PC-3 (cell line): ENCODE measurements around the gene IGFBP4. TPM values are rescaled to one million over a fixed set of nuclear protein-coding genes. Genes with fewer than 3 reads are reported as not detected.
A peak's percentile ranks its signal among the peaks of the same experiment; 100 is the strongest.

Experiments used
- ATAC-seq: fragments of 200-7000 bp; cut with Tn5 transposase; 2 replicates; pipeline ENCODE4 v1.9.1; 2020; ENCODE audit warnings: mild to moderate bottlenecking, moderate library complexity
- BruUV-seq: library from RNA; stranded (reverse); fragments of 400-500 nt; replicated peaks from 2 replicates; lab custom pipeline; 2021; lab: Mats Ljungman, UMichigan
- CTCF ChIA-PET: fragments of 300-600 bp; sonication (Branson Sonifier 250); formaldehyde crosslinking; loops from one replicate; lab custom pipeline; 2022; ENCODE audit warnings: antibody characterized with exemption; lab: Charles Lee
- POLR2A ChIA-PET: fragments of 300-600 bp; sonication (Branson Sonifier 250); formaldehyde crosslinking; loops from one replicate; lab custom pipeline; 2022; ENCODE audit warnings: antibody characterized with exemption; ENCODE audit not compliant: unreplicated experiment; lab: Charles Lee
- DNase-seq: peaks from one replicate; pipeline ENCODE4 v3.0.0-alpha.2; 2015
- H2AFZ ChIP-seq: fragments of 300-600 bp; sonication (generic); 2 replicates; pipeline ENCODE4 v1.6.0; 2016; ENCODE audit warnings: antibody characterized with exemption, low read length
- H3F3A ChIP-seq: fragments of 300-600 bp; sonication (generic); one replicate; pipeline ENCODE4 v1.6.0; 2017; ENCODE audit warnings: antibody characterized with exemption, low read length, control low read depth, mild to moderate bottlenecking; ENCODE audit not compliant: unreplicated experiment
- H3K27ac ChIP-seq: fragments of 300-600 bp; sonication (generic); 2 replicates; pipeline ENCODE4 v1.5.1; 2016; ENCODE audit warnings: mild to moderate bottlenecking, low read length
- H3K27me3 ChIP-seq: fragments of 300-600 bp; sonication (generic); 2 replicates; pipeline ENCODE4 v1.6.1; 2016; ENCODE audit warnings: low read length, mixed read lengths
- H3K36me3 ChIP-seq: fragments of 300-600 bp; sonication (generic); 2 replicates; pipeline ENCODE4 v1.6.1; 2016; ENCODE audit warnings: low read depth, mixed run types, low read length, mixed read lengths
- H3K4me1 ChIP-seq: fragments of 300-600 bp; sonication (generic); 2 replicates; pipeline ENCODE4 v1.5.1; 2016; ENCODE audit warnings: low read length; ENCODE audit not compliant: insufficient read depth
- H3K4me2 ChIP-seq: fragments of 300-600 bp; sonication (generic); 2 replicates; pipeline ENCODE4 v1.6.0; 2016; ENCODE audit warnings: low read length
- H3K4me3 ChIP-seq: fragments of 300-600 bp; sonication (generic); 2 replicates; pipeline ENCODE4 v1.5.1; 2016; ENCODE audit warnings: mild to moderate bottlenecking, low read length, mixed read lengths
- H3K79me2 ChIP-seq: fragments of 300-600 bp; sonication (generic); 2 replicates; pipeline ENCODE4 v1.6.1; 2017; ENCODE audit warnings: low read length, mixed read lengths
- H3K9ac ChIP-seq: fragments of 300-600 bp; sonication (generic); 2 replicates; pipeline ENCODE4 v1.6.0; 2016; ENCODE audit warnings: mild to moderate bottlenecking, low read length
- H3K9me2 ChIP-seq: fragments of 300-600 bp; sonication (generic); replicated peaks from 2 replicates; pipeline ENCODE4 v1.6.1; 2016; ENCODE audit warnings: mixed run types, low read length, mixed read lengths
- H3K9me3 ChIP-seq: fragments of 300-600 bp; sonication (generic); 2 replicates; pipeline ENCODE4 v1.6.1; 2016; ENCODE audit warnings: low read length, mixed read lengths
- H4K20me1 ChIP-seq: fragments of 300-600 bp; sonication (generic); 2 replicates; pipeline ENCODE4 v1.6.1; 2016; ENCODE audit warnings: low read length, mixed read lengths
- CTCF ChIP-seq: fragments of 300-600 bp; sonication (generic); conservative IDR thresholded peaks from 2 replicates; pipeline ENCODE4 v1.5.1; 2017; ENCODE audit warnings: antibody characterized with exemption, low read depth, mild to moderate bottlenecking, low read length
- EZH2 ChIP-seq: fragments of 300-600 bp; sonication (generic); IDR thresholded peaks from one replicate; pipeline ENCODE4 v1.6.1; 2017; ENCODE audit warnings: antibody characterized with exemption, mild to moderate bottlenecking, low read length; ENCODE audit not compliant: unreplicated experiment
- EZH2phosphoT487 ChIP-seq: fragments of 300-600 bp; sonication (generic); IDR thresholded peaks from 2 replicates; pipeline ENCODE4 v1.6.1; 2018; ENCODE audit warnings: mild to moderate bottlenecking, antibody characterized with exemption, low read length, borderline replicate concordance
- intact Hi-C: fragments of 100-400 bp; cut with micrococcal nuclease; formaldehyde crosslinking; loops from 2 replicates; pipeline ENCODE4 v1.9.0; 2023
- total RNA-seq: library from RNA; depleted of rRNA; stranded (reverse); fragments of >200 nt; gene quantifications from 2 replicates; pipeline ENCODE4 v1.2.3, GENCODE V29; 2014

IGFBP4 gene
- total RNA-seq, 1 experiment from 2014 or later, result 164 TPM

- H3K4me3 ChIP-seq, result peak overlapping the region; percentile 91
- H3K27me3 ChIP-seq, result no peaks in the 10 kb centered on the region
- ChIA-PET CTCF (interaction anchor here (1.1 kb wide), 1 partner anchor 145 kb away, joined by 3 read pairs; no protein-coding TSS in a partner anchor), POLR2A (no interaction called here)
- DNase-seq (peak; percentile 48), ATAC-seq (no peak)
- TF ChIP-seq EZH2phosphoT487, result no peak
- TF ChIP-seq CTCF, result peak; percentile 57
- H3K4me1 ChIP-seq, result peaks cover 12% of the 10 kb centered on the region
- no peaks in the 10 kb centered on the region for H3F3A ChIP-seq
- H3K27ac ChIP-seq, result no peak overlapping the region
- H4K20me1 ChIP-seq, result no peaks in the 10 kb centered on the region
- intact Hi-C loops, result loop anchor here (5.0 kb wide), 1 partner anchor 113 kb away; no protein-coding TSS in a partner anchor
- H3K9me3 ChIP-seq, result no peaks in the 10 kb centered on the region
- H3K4me2 ChIP-seq, result peak overlapping the region; percentile 85
- no peak overlapping the region for H2AFZ ChIP-seq
- BruUV-seq, result no TSS peak
- H3K9me2 ChIP-seq, result no peaks in the 10 kb centered on the region
- H3K9ac ChIP-seq, result no peak overlapping the region
- peaks cover 40% of the 10 kb centered on the region for H3K79me2 ChIP-seq
- H3K36me3 ChIP-seq, result peaks cover 39% of the 10 kb centered on the region
Observed at GRCh38 chr17:40415390-40415789, 27.9 kb upstream of the IGFBP4 start.

GRCh38 chr17:40416671-40417070 is 26.6 kb upstream of the IGFBP4 start:
- intact Hi-C loops, result loop anchor here (2.0 to 5.0 kb wide), 2 partner anchors 58 to 114 kb away; no protein-coding TSS in a partner anchor
- peaks cover 27% of the 10 kb centered on the region for H3K36me3 ChIP-seq
- CTCF ChIA-PET, result interaction anchor here (1.0 kb wide), 1 partner anchor 116 kb away, joined by 9 read pairs; no protein-coding TSS in a partner anchor
- DNase-seq, result no peak
- H2AFZ ChIP-seq, result peak overlapping the region; percentile 80; the same call in 1 of the 2 replicates
- no peaks in the 10 kb centered on the region for H3K9me2 ChIP-seq
- peak overlapping the region; percentile 88 for H3K9ac ChIP-seq
- H3K4me1 ChIP-seq, result peaks cover 12% of the 10 kb centered on the region
- ATAC-seq, result no peak
- peak overlapping the region; percentile 85 for H3K4me2 ChIP-seq
- H3F3A ChIP-seq, result no peaks in the 10 kb centered on the region
- no TSS peak for BruUV-seq
- no peaks in the 10 kb centered on the region for H3K9me3 ChIP-seq
- no peak overlapping the region for H3K27ac ChIP-seq
- TF ChIP-seq CTCF, result no peak
- TF ChIP-seq EZH2phosphoT487, result no peak
- no peak for TF ChIP-seq EZH2
- no peaks in the 10 kb centered on the region for H3K27me3 ChIP-seq
- POLR2A ChIA-PET, result no interaction called here
- H3K79me2 ChIP-seq, result peaks cover 40% of the 10 kb centered on the region
- H3K4me3 ChIP-seq, result peak overlapping the region; percentile 91
- no peaks in the 10 kb centered on the region for H4K20me1 ChIP-seq

GRCh38 chr17:40417258-40417608 is 26.0 kb upstream of the IGFBP4 start:
- ATAC-seq (peak; percentile 4), DNase-seq (no peak)
- Histone ChIP-seq H3K27ac (peak overlapping the region; percentile 51), H3K9ac (peak overlapping the region; percentile 88), H3K36me3 (peaks cover 22% of the 10 kb centered on the region), H3F3A (no peaks in the 10 kb centered on the region), H3K27me3 (no peaks in the 10 kb centered on the region), H3K79me2 (peaks cover 40% of the 10 kb centered on the region), H3K4me1 (peaks cover 12% of the 10 kb centered on the region), H3K4me2 (peak overlapping the region; percentile 85), H3K9me3 (no peaks in the 10 kb centered on the region), H3K9me2 (no peaks in the 10 kb centered on the region), H3K4me3 (peak overlapping the region; percentile 91), H2AFZ (peak overlapping the region; percentile 80), H4K20me1 (no peaks in the 10 kb centered on the region)
- CTCF ChIA-PET, result interaction anchor here (0.6 to 0.9 kb wide), 3 partner anchors 23 to 143 kb away, joined by 5 to 7 read pairs (median 5); no protein-coding TSS in a partner anchor
- TF ChIP-seq CTCF (no peak; the same call in 1 of the 2 replicates), EZH2 (no peak), EZH2phosphoT487 (no peak)
- BruUV-seq, result TSS peak; percentile 61
- intact Hi-C loops, result loop anchor here (2.0 to 5.0 kb wide), 2 partner anchors 58 to 115 kb away; no protein-coding TSS in a partner anchor
- POLR2A ChIA-PET, result no interaction called here
